NCI-H1436 (cell line): ENCODE data around the gene USP7.
"Not testable (repeated sequence)": the region's sequence is repeated elsewhere in the genome, so short reads cannot be mapped to it uniquely, and the experiment has no call there.

Experiments
- DNase-seq: peaks from one replicate; lab custom pipeline; 2025; lab: John Stamatoyannopoulos, UW

The USP7 gene

GRCh38 chr16:8843296-8843695 lies 120.4 kb downstream of the USP7 start:
- DNase-seq, result not testable (repeated sequence)
